GM23338 (cell line): ENCODE measurements around the gene USP15. TPM values are rescaled to one million over a fixed set of nuclear protein-coding genes. Genes with fewer than 3 reads are reported as not detected.

ENCODE experiments used
- ATAC-seq: fragments of 200-7000 bp; cut with Tn5 transposase; 3 replicates; pipeline ENCODE4 v1.9.1; 2020
- DNase-seq: peaks from one replicate; pipeline ENCODE4 v3.0.0-alpha.2; 2015; ENCODE audit warnings: low spot score
- H2AFZ ChIP-seq: fragments of 200-600 bp; sonication (generic); 2 replicates; pipeline ENCODE4 v1.8.0; 2016; ENCODE audit warnings: antibody characterized with exemption, mild to moderate bottlenecking, moderate library complexity
- H3F3A ChIP-seq: fragments of 200-600 bp; sonication (generic); replicated peaks from 2 replicates; pipeline ENCODE4 v1.8.0; 2017; ENCODE audit warnings: antibody characterized with exemption, mixed run types, low read depth
- H3K27ac ChIP-seq: fragments of 200-600 bp; sonication (generic); 2 replicates; pipeline ENCODE4 v1.6.1; 2016; ENCODE audit warnings: low read depth
- H3K27me3 ChIP-seq: fragments of 200-600 bp; sonication (generic); 2 replicates; pipeline ENCODE4 v1.8.0; 2016; ENCODE audit warnings: mild to moderate bottlenecking, mixed run types, moderate library complexity; ENCODE audit not compliant: insufficient read depth
- H3K36me3 ChIP-seq: fragments of 200-600 bp; sonication (generic); 2 replicates; pipeline ENCODE4 v1.8.0; 2016; ENCODE audit warnings: mild to moderate bottlenecking; ENCODE audit not compliant: insufficient read depth
- H3K4me1 ChIP-seq: fragments of 200-600 bp; sonication (generic); 2 replicates; pipeline ENCODE4 v1.8.0; 2016; ENCODE audit warnings: mild to moderate bottlenecking, moderate library complexity; ENCODE audit not compliant: insufficient read depth
- H3K4me2 ChIP-seq: fragments of 200-600 bp; sonication (generic); 2 replicates; pipeline ENCODE4 v1.7.1; 2017; ENCODE audit warnings: mixed run types
- H3K4me3 ChIP-seq: fragments of 200-600 bp; sonication (generic); 2 replicates; pipeline ENCODE4 v1.6.1; 2016; ENCODE audit warnings: mixed run types
- H3K79me2 ChIP-seq: fragments of 200-600 bp; sonication (generic); replicated peaks from 2 replicates; pipeline ENCODE4 v1.8.0; 2017; ENCODE audit warnings: mild to moderate bottlenecking; ENCODE audit not compliant: insufficient read depth
- H3K9me2 ChIP-seq: fragments of 200-600 bp; sonication (generic); 2 replicates; pipeline ENCODE4 v1.8.0; 2017; ENCODE audit not compliant: insufficient read depth
- H4K20me1 ChIP-seq: fragments of 200-600 bp; sonication (generic); replicated peaks from 2 replicates; pipeline ENCODE4 v1.8.0; 2017; ENCODE audit warnings: mild to moderate bottlenecking; ENCODE audit not compliant: insufficient read depth
- H3K27ac Mint-ChIP-seq: 2 replicates; pipeline ENCODE4 v1.8.0; 2020; ENCODE audit warnings: inconsistent platforms, mild to moderate bottlenecking, moderate library complexity, mixed read lengths
- H3K27me3 Mint-ChIP-seq: 3 replicates; pipeline ENCODE4 v1.8.0; 2022; ENCODE audit warnings: low read depth, mild to moderate bottlenecking, moderate library complexity, mixed read lengths, inconsistent platforms; ENCODE audit not compliant: insufficient read depth, poor library complexity
- H3K36me3 Mint-ChIP-seq: 3 replicates; pipeline ENCODE4 v1.8.0; 2021; ENCODE audit warnings: low read depth, mild to moderate bottlenecking, inconsistent platforms, moderate library complexity, mixed read lengths
- H3K4me1 Mint-ChIP-seq: 3 replicates; pipeline ENCODE4 v1.8.0; 2020; ENCODE audit warnings: mild to moderate bottlenecking, inconsistent platforms, mixed read lengths
- H3K4me3 Mint-ChIP-seq: 3 replicates; pipeline ENCODE4 v1.8.0; 2021; ENCODE audit warnings: moderate library complexity, mild to moderate bottlenecking, inconsistent platforms, mixed read lengths
- H3K9me3 Mint-ChIP-seq: 3 replicates; pipeline ENCODE4 v1.8.0; 2020; ENCODE audit warnings: moderate library complexity, mild to moderate bottlenecking, inconsistent platforms, mixed read lengths
- CREB1 ChIP-seq: fragments of 250-450 bp; sonication (Bioruptor Pico); IDR thresholded peaks from 2 replicates; pipeline ENCODE4 v1.5.0; 2020; ENCODE audit warnings: low read depth, mild to moderate bottlenecking, moderate library complexity
- CTCF ChIP-seq, 2 experiments: fragments of 200-600 bp in 1 of 2; sonication (generic) in 1 of 2; conservative IDR thresholded peaks; 2 replicates each; pipeline versions ENCODE4 v1.5.1 to v1.6.1; 2016 to 2017; ENCODE audit warnings: antibody characterized with exemption in 2 of 2, low read depth in 2 of 2, mild to moderate bottlenecking in 2 of 2, moderate library complexity in 1 of 2
- EZH2 ChIP-seq: fragments of 200-600 bp; sonication (generic); IDR thresholded peaks from one replicate; pipeline ENCODE4 v1.8.0; 2017; ENCODE audit warnings: antibody characterized with exemption, mild to moderate bottlenecking, low read depth; ENCODE audit not compliant: unreplicated experiment
- EZH2phosphoT487 ChIP-seq: fragments of 200-600 bp; sonication (generic); IDR thresholded peaks from one replicate; pipeline ENCODE4 v1.8.1; 2018; ENCODE audit warnings: antibody characterized with exemption; ENCODE audit not compliant: unreplicated experiment
- JUNB ChIP-seq: IDR thresholded peaks from one replicate; pipeline ENCODE4 v1.6.1; 2016; ENCODE audit warnings: antibody characterized with exemption; ENCODE audit not compliant: unreplicated experiment
- NANOG ChIP-seq: IDR thresholded peaks from 2 replicates; pipeline ENCODE4 v1.6.1; 2016; ENCODE audit warnings: antibody characterized with exemption, borderline replicate concordance
- POLR2AphosphoS5 ChIP-seq: IDR thresholded peaks from 2 replicates; pipeline ENCODE4 v1.6.1; 2016; ENCODE audit warnings: antibody characterized with exemption, low read depth
- STAT1 ChIP-seq: IDR thresholded peaks from one replicate; pipeline ENCODE4 v1.6.1; 2016; ENCODE audit warnings: antibody characterized with exemption; ENCODE audit not compliant: unreplicated experiment
- ZNF331 ChIP-seq: fragments of 250-450 bp; sonication (Bioruptor Pico); IDR thresholded peaks from 2 replicates; pipeline ENCODE4 v1.5.0; 2020; ENCODE audit warnings: low read depth, mild to moderate bottlenecking, moderate library complexity
- ZNF462 ChIP-seq: fragments of 250-450 bp; sonication (Bioruptor Pico); IDR thresholded peaks from 2 replicates; pipeline ENCODE4 v1.5.0; 2020; ENCODE audit warnings: mild to moderate bottlenecking, moderate library complexity
- polyA plus RNA-seq: library from polyadenylated mRNA; unstranded; fragments of >200 nt; fragmentation: Nextera tagmentation; extraction: Ambion mirVana; gene quantifications from 2 replicates; pipeline ENCODE4 v1.2.1, GENCODE V29; 2016
- total RNA-seq: library from RNA; depleted of rRNA; stranded (reverse); fragments of >200 nt; shearing (Covaris generic); gene quantifications from 2 replicates; pipeline ENCODE4 v1.2.3, GENCODE V29; 2014

The USP15 gene
- total and polyA plus RNA-seq, 2 experiments from 2014 or later: 29.5 to 60.3 TPM

- ATAC-seq: no peak
- H3K27me3 ChIP-seq: no peaks in the 10 kb centered on the region
- Mint-ChIP-seq H3K4me3 (no peak overlapping the region), H3K27ac (no peak overlapping the region), H3K27me3 (no peaks in the 10 kb centered on the region), H3K36me3 (peaks cover 25% of the 10 kb centered on the region), H3K4me1 (no peaks in the 10 kb centered on the region), H3K9me3 (peaks cover 3% of the 10 kb centered on the region)
- DNase-seq: no peak
- no peak overlapping the region for H3K4me3 ChIP-seq
- no peak overlapping the region for H2AFZ ChIP-seq
- H3K27ac ChIP-seq: no peak overlapping the region
- 0 out of 2 replicates have a peak, but pooled peaks cover 4% of the 10 kb centered on the region for H3K79me2 ChIP-seq
- no peaks in the 10 kb centered on the region for H4K20me1 ChIP-seq
- no peaks in the 10 kb centered on the region for H3F3A ChIP-seq
- no peak overlapping the region for H3K4me2 ChIP-seq
- H3K36me3 ChIP-seq: peaks cover 11% of the 10 kb centered on the region; the same call in 1 of the 2 replicates
- no peaks in the 10 kb centered on the region for H3K9me2 ChIP-seq
- TF ChIP-seq STAT1 (no peak), NANOG (no peak), EZH2phosphoT487 (no peak), POLR2AphosphoS5 (no peak), ZNF462 (CRISPR knock-in tag) (no peak), CREB1 (no peak), ZNF331 (CRISPR knock-in tag) (no peak), CTCF (conservative IDR thresholded peaks at IDR 0.05; ENCODE audit: low read depth in 2 of 2) (no peak), JUNB (no peak), EZH2 (no peak)
- no peaks in the 10 kb centered on the region for H3K4me1 ChIP-seq
Measured at GRCh38 chr12:62299617-62300016, 39.4 kb downstream of the USP15 start.
